A549 (cell line): ENCODE measurements around the gene SLC9C1. TPM values are rescaled to one million over a fixed set of nuclear protein-coding genes. Genes with fewer than 3 reads are reported as not detected.

ENCODE experiments used
- ATAC-seq, 2 experiments: fragments of 200-7000 bp in 1 of 2; fragments of >200 bp in 1 of 2; cut with Nextera tagmentation in 1 of 2; cut with Tn5 transposase in 1 of 2; 3 replicates each; pipeline versions ENCODE4 v1.8.0 to v1.9.1; 2018 to 2020; ENCODE audit warnings: mild to moderate bottlenecking in 1 of 2, moderate library complexity in 1 of 2
- CTCF ChIA-PET: fragments of 300-600 bp; sonication (Branson Sonifier 250); formaldehyde crosslinking; extraction: SDS; loops from one replicate; lab custom pipeline; 2021; ENCODE audit warnings: antibody characterized with exemption, inconsistent platforms; lab: Yijun Ruan, JAX
- POLR2A ChIA-PET: fragments of 350-600 bp; formaldehyde crosslinking; extraction: SDS; loops from one replicate; lab custom pipeline; 2021; ENCODE audit warnings: antibody characterized with exemption, inconsistent platforms; lab: Yijun Ruan, JAX
- DNase-seq, 2 experiments: peaks; one replicate each; pipeline versions ENCODE4 v3.0.0 to v3.0.0-alpha.2; 2011 to 2016; ENCODE audit warnings: low read depth in 1 of 2, low spot score in 1 of 2
- FAIRE-seq: peaks from 2 replicates; lab custom pipeline; 2011; peaks lifted over from hg19 to GRCh38; lab: Jason Lieb, UNC
- H3K27ac ChIP-seq, 2 experiments: fragments of >200 bp; sonication (Bioruptor Twin); formaldehyde crosslinking; 3 replicates each; pipeline ENCODE4 v1.5.1; 2016 to 2017
- H3K4me1 ChIP-seq: fragments of >200 bp; sonication (Bioruptor Twin); formaldehyde crosslinking; 3 replicates; pipeline ENCODE4 v1.6.1; 2016
- H3K4me2 ChIP-seq: fragments of >200 bp; sonication (Bioruptor Twin); formaldehyde crosslinking; 3 replicates; pipeline ENCODE4 v1.6.1; 2016
- H3K4me3 ChIP-seq: fragments of >200 bp; sonication (Bioruptor Twin); formaldehyde crosslinking; 3 replicates; pipeline ENCODE4 v1.5.1; 2016
- H3K9me3 ChIP-seq: fragments of >200 bp; sonication (Bioruptor Twin); formaldehyde crosslinking; 3 replicates; pipeline ENCODE4 v1.6.1; 2016
- ATOH8 ChIP-seq: fragments of 250-450 bp; sonication (Bioruptor Pico); IDR thresholded peaks from 2 replicates; pipeline ENCODE4 v1.5.0; 2020; ENCODE audit warnings: low read depth, mild to moderate bottlenecking, moderate library complexity
- CTCF ChIP-seq: fragments of >200 bp; sonication (Bioruptor Twin); formaldehyde crosslinking; IDR thresholded peaks from 3 replicates; pipeline ENCODE4 v1.5.1; 2016
- E2F6 ChIP-seq: IDR thresholded peaks from 2 replicates; pipeline ENCODE4 v1.6.1; 2012; ENCODE audit warnings: low read depth, borderline replicate concordance
- EHF ChIP-seq: fragments of 250-450 bp; sonication (Bioruptor Pico); IDR thresholded peaks from 2 replicates; pipeline ENCODE4 v1.5.0; 2020; ENCODE audit warnings: mild to moderate bottlenecking
- EHMT2 ChIP-seq: fragments of 200-600 bp; sonication (generic); IDR thresholded peaks from 2 replicates; pipeline ENCODE4 v1.6.1; 2016; ENCODE audit warnings: antibody characterized with exemption, low read depth, mild to moderate bottlenecking, moderate library complexity
- GATA3 ChIP-seq: IDR thresholded peaks from 2 replicates; pipeline ENCODE4 v1.6.1; 2012; ENCODE audit warnings: borderline replicate concordance
- HDAC2 ChIP-seq: fragments of 200-600 bp; sonication (generic); IDR thresholded peaks from 2 replicates; pipeline ENCODE4 v1.6.1; 2016
- HES2 ChIP-seq: fragments of >200 bp; sonication (Bioruptor Twin); formaldehyde crosslinking; IDR thresholded peaks from 2 replicates; pipeline ENCODE4 v1.6.1; 2016
- HMGXB4 ChIP-seq: fragments of 250-450 bp; sonication (Bioruptor Pico); IDR thresholded peaks from 2 replicates; pipeline ENCODE4 v1.5.0; 2021; ENCODE audit warnings: mild to moderate bottlenecking, moderate library complexity, borderline replicate concordance
- JUN ChIP-seq, 2 experiments: fragments of >200 bp; sonication (Bioruptor Twin); formaldehyde crosslinking; IDR thresholded peaks; 2 replicates in 1 of 2; 3 replicates in 1 of 2; pipeline ENCODE4 v1.6.1; 2016 to 2017
- KDM5A ChIP-seq: fragments of 200-600 bp; sonication (generic); IDR thresholded peaks from 2 replicates; pipeline ENCODE4 v1.6.1; 2016; ENCODE audit warnings: antibody characterized with exemption, mild to moderate bottlenecking
- MAZ ChIP-seq: fragments of 150-350 bp; IDR thresholded peaks from 2 replicates; pipeline ENCODE4 v1.6.1; 2014; ENCODE audit warnings: antibody characterized with exemption, low read depth, low read length, borderline replicate concordance
- MYC ChIP-seq: IDR thresholded peaks from 2 replicates; pipeline ENCODE4 v1.6.1; 2012; ENCODE audit warnings: mild to moderate bottlenecking, inconsistent platforms, low read length, improper control_type of control experiment, borderline replicate concordance
- NFE2L2 ChIP-seq: fragments of 150-350 bp; conservative IDR thresholded peaks from 2 replicates; pipeline ENCODE4 v1.6.1; 2014; ENCODE audit warnings: low read length
- NPAS2 ChIP-seq: fragments of 250-450 bp; sonication (Bioruptor Pico); IDR thresholded peaks from 2 replicates; pipeline ENCODE4 v1.8.0; 2022; ENCODE audit warnings: mild to moderate bottlenecking, moderate library complexity, borderline replicate concordance
- POLR2A ChIP-seq: IDR thresholded peaks from 2 replicates; pipeline ENCODE4 v1.6.1; 2012; ENCODE audit warnings: mild to moderate bottlenecking, low read length
- RAD21 ChIP-seq, 2 experiments: fragments of >200 bp in 1 of 2; sonication (Bioruptor Twin) in 1 of 2; formaldehyde crosslinking in 1 of 2; IDR thresholded peaks in 1 of 2; conservative IDR thresholded peaks in 1 of 2; 2 replicates in 1 of 2; 3 replicates in 1 of 2; pipeline ENCODE4 v1.6.1; 2012 to 2018; ENCODE audit warnings: inconsistent platforms in 1 of 2
- RFX5 ChIP-seq: fragments of 450-650 bp; IDR thresholded peaks from 2 replicates; pipeline ENCODE4 v1.7.1; 2014; ENCODE audit warnings: antibody characterized with exemption, mild to moderate bottlenecking, moderate library complexity
- RNF2 ChIP-seq: fragments of 200-600 bp; sonication (generic); IDR thresholded peaks from 2 replicates; pipeline ENCODE4 v1.6.1; 2016; ENCODE audit warnings: low read depth, mild to moderate bottlenecking, antibody characterized with exemption, moderate library complexity, borderline replicate concordance
- SMC3 ChIP-seq: fragments of >200 bp; sonication (Bioruptor Twin); formaldehyde crosslinking; IDR thresholded peaks from 3 replicates; pipeline ENCODE4 v1.6.1; 2018; ENCODE audit warnings: inconsistent platforms
- SREBF2 ChIP-seq: fragments of 450-650 bp; IDR thresholded peaks from 2 replicates; pipeline ENCODE4 v1.6.1; 2014; ENCODE audit warnings: mild to moderate bottlenecking, moderate library complexity
- TP53 ChIP-seq: fragments of 250-450 bp; sonication (Bioruptor Pico); IDR thresholded peaks from 2 replicates; pipeline ENCODE4 v1.5.0; 2021; ENCODE audit warnings: mild to moderate bottlenecking, moderate library complexity
- USF2 ChIP-seq: fragments of 450-650 bp; IDR thresholded peaks from 2 replicates; pipeline ENCODE4 v1.6.1; 2014; ENCODE audit warnings: antibody characterized with exemption
- ZC3H11A ChIP-seq: fragments of 450-650 bp; IDR thresholded peaks from 2 replicates; pipeline ENCODE4 v1.6.1; 2014; ENCODE audit warnings: antibody characterized with exemption, mild to moderate bottlenecking
- ZFP36 ChIP-seq: fragments of 450-650 bp; IDR thresholded peaks from 2 replicates; pipeline ENCODE4 v1.6.1; 2014; ENCODE audit warnings: borderline replicate concordance; ENCODE audit not compliant: partially characterized antibody
- WGBS: methylation state at CpG from one replicate; pipeline ENCODE4 v1.1.6; 2017; ENCODE audit errors: missing lambda C conversion rate; 5-methylcytosine and 5-hydroxymethylcytosine counted together
- polyA plus RNA-seq, 4 experiments: library from polyadenylated mRNA; depleted of rRNA in 3 of 4; stranded (reverse); fragments of >200 nt; fragmentation: RNase III in 1 of 4; extraction: RNeasy Plus Mini Kit Qiagen cat#74134 plus additional on column Dnase treatment in 1 of 4; gene quantifications; 2 replicates in 3 of 4; 3 replicates in 1 of 4; pipeline ENCODE4 v1.2.3, GENCODE V29; 2011 to 2017

Gene SLC9C1
- polyA plus RNA-seq, 2 of the 4 experiments (the other 2 are of a cell fraction): not detected

GRCh38 chr3:112111785-112112402 is 182.1 kb downstream of the SLC9C1 start:
- Histone ChIP-seq H3K4me2 (no peak overlapping the region), H3K9me3 (no peaks in the 10 kb centered on the region), H3K27ac (no peak overlapping the region), H3K4me3 (no peak overlapping the region), H3K4me1 (no peaks in the 10 kb centered on the region)
- WGBS: 39% methylated on average over 3 of the region's 3 CpGs
- ATAC-seq (peak; percentile 86 to 96), FAIRE-seq (no peak), DNase-seq (peak; percentile 52 to 72)
- ChIA-PET POLR2A (no interaction called here), CTCF (interaction anchor here (0.7 to 2.0 kb wide), 18 partner anchors 8 to 422 kb away, joined by 3 to 17 read pairs (median 5); no protein-coding TSS in a partner anchor)
- TF ChIP-seq CTCF (peak; percentile 60), HDAC2 (no peak), ATOH8 (no peak), RFX5 (no peak), EHMT2 (no peak), USF2 (no peak), RAD21 (conservative IDR thresholded peaks at IDR 0.05 in 1 of 2, IDR thresholded peaks at IDR 0.05 in 1 of 2) (peak; percentile 58 to 78), EHF (CRISPR knock-in tag) (no peak), E2F6 (no peak), ZFP36 (no peak), KDM5A (no peak), HMGXB4 (no peak), NPAS2 (no peak), POLR2A (no peak), TP53 (CRISPR knock-in tag) (no peak), MYC (no peak), NFE2L2 (no peak), MAZ (no peak), ZC3H11A (no peak), GATA3 (no peak), SMC3 (peak; percentile 45), HES2 (no peak), JUN (IDR thresholded peaks at IDR 0.05) (no peak), SREBF2 (no peak), RNF2 (no peak)
